Testis (tissue), 3 donors: ENCODE results near the gene RGS4. TPM values are rescaled to one million over a fixed set of nuclear protein-coding genes. Genes with fewer than 3 reads are reported as not detected.

ENCODE experiments used
- DNase-seq: peaks from one replicate; pipeline ENCODE4 v3.0.0-alpha.2; 2019
- H3K27ac ChIP-seq, 2 donors: fragments of 200-600 bp; sonication (generic); one replicate each; pipeline ENCODE4 v1.5.1; 2019
- H3K27me3 ChIP-seq: fragments of 200-600 bp; sonication (generic); one replicate; pipeline ENCODE4 v1.5.1; 2019
- H3K36me3 ChIP-seq: fragments of 200-600 bp; sonication (generic); one replicate; pipeline ENCODE4 v1.5.1; 2017; ENCODE audit warnings: low read depth; ENCODE audit errors: missing control alignments
- H3K4me1 ChIP-seq: fragments of 200-600 bp; sonication (generic); one replicate; pipeline ENCODE4 v1.5.1; 2019
- H3K4me3 ChIP-seq, 2 donors: fragments of 200-600 bp; sonication (generic); one replicate each; pipeline ENCODE4 v1.5.1; 2017 to 2019
- H3K9me3 ChIP-seq: fragments of 200-600 bp; sonication (generic); one replicate; pipeline ENCODE4 v1.5.1; 2017
- POLR2A ChIP-seq: fragments of 450-650 bp; IDR thresholded peaks from one replicate; pipeline ENCODE4 v1.6.1; 2017; ENCODE audit warnings: antibody characterized with exemption, mild to moderate bottlenecking, moderate library complexity
- WGBS, 2 donors: methylation state at CpG; one replicate each; pipeline ENCODE4 v1.1.5; 2018; 5-methylcytosine and 5-hydroxymethylcytosine counted together
- intact Hi-C: fragments of 100-400 bp; cut with DNase I; formaldehyde crosslinking; loops from one replicate; pipeline ENCODE4 v1.15.1; 2023; ENCODE audit warnings: low total_unique reads
- polyA plus RNA-seq: library from polyadenylated mRNA; stranded (reverse); fragments of 350-450 nt; fragmentation: Illumina TruSeq; extraction: RNeasy Lipid Tissue Mini Kit (QIAGEN cat#74804); gene quantifications from one replicate; pipeline ENCODE4 v1.2.3, GENCODE V29; 2014; ENCODE audit warnings: low read depth, low replicate concordance; ENCODE audit not compliant: insufficient read depth
- total RNA-seq, 2 donors: library from RNA; depleted of rRNA; stranded (reverse); fragments of >200 nt; gene quantifications; one replicate each; pipeline ENCODE4 v1.2.3, GENCODE V29; 2016
- TF ChIP-seq, protein P1 (sequence below), 3 experiments: fragments of 450-650 bp in 2 of 3; fragments of 200-600 bp in 1 of 3; sonication (generic) in 1 of 3; IDR thresholded peaks; one replicate each; pipeline ENCODE4 v1.5.1; 2016 to 2019; ENCODE audit warnings: antibody characterized with exemption in 3 of 3, mild to moderate bottlenecking in 2 of 3, moderate library complexity in 1 of 3

The RGS4 gene
- total and polyA plus RNA-seq, 3 donors from 2014 or later: 3.4 to 8.9 (median 3.5) TPM

DNA sequence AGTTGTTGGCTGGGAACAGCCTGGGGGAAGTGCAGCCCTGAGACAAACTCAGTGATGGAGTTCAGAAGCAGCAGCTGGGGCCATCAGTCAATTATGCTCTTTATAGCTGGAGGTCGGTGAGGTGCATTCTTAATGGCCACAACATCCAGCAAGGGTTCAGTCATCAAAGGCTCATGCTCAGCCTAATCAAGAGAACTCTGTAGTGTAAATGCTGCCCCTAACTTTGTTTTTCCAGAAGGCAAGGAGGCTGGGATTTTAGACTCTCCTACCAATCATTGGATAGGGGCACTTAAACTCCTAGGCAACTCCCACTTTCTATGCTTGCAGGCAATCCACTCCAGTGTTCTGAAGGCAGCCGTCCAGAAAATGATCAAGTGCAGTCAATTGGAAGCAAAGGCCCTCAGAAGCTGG, 15.0 kb upstream of the RGS4 start:
- Histone ChIP-seq H3K9me3 (no peaks in the 10 kb centered on the region), H3K4me1 (peaks cover 10% of the 10 kb centered on the region), H3K36me3 (no peaks in the 10 kb centered on the region), H3K27me3 (no peaks in the 10 kb centered on the region), H3K27ac (peak overlapping the region; percentile 31 to 44), H3K4me3 (no peak overlapping the region)
- WGBS, 2 donors: 65% methylated on average over 2 of the region's 2 CpGs
- intact Hi-C loops: no loop called here
- TF ChIP-seq, protein P1, sequence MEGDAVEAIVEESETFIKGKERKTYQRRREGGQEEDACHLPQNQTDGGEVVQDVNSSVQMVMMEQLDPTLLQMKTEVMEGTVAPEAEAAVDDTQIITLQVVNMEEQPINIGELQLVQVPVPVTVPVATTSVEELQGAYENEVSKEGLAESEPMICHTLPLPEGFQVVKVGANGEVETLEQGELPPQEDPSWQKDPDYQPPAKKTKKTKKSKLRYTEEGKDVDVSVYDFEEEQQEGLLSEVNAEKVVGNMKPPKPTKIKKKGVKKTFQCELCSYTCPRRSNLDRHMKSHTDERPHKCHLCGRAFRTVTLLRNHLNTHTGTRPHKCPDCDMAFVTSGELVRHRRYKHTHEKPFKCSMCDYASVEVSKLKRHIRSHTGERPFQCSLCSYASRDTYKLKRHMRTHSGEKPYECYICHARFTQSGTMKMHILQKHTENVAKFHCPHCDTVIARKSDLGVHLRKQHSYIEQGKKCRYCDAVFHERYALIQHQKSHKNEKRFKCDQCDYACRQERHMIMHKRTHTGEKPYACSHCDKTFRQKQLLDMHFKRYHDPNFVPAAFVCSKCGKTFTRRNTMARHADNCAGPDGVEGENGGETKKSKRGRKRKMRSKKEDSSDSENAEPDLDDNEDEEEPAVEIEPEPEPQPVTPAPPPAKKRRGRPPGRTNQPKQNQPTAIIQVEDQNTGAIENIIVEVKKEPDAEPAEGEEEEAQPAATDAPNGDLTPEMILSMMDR (IDR thresholded peaks at IDR 0.05): no peak
- no peak for TF ChIP-seq POLR2A
- peak; percentile 35 for DNase-seq

DNA sequence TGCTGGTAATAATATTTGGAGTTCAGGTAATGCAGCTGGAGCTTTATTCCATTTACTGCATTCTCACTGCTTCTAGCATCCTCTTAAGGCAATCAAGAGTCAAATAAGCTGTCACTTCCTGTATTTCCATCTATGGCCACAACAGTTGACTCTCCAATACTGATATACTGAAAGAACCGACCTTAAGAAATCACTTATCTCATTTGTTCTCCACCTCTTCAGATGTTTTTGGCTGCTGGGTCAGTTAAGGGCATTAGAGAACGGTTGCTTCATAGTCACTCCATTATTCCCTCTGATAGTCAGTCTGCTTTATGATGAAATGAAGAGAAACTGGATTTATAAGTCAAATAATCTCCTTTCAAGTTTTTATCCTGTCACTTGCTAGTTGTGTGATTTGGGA, 14.2 kb upstream of the RGS4 start:
- WGBS, 2 donors: 36 to 48% methylated on average over 2 of the region's 2 CpGs
- Histone ChIP-seq H3K4me1 (peaks cover 10% of the 10 kb centered on the region), H3K36me3 (no peaks in the 10 kb centered on the region), H3K27me3 (no peaks in the 10 kb centered on the region), H3K4me3 (no peak overlapping the region), H3K9me3 (no peaks in the 10 kb centered on the region), H3K27ac (peak overlapping the region in 1 of 2 donors; percentile 13)
- DNase-seq: no peak
- intact Hi-C loops: no loop called here
- TF ChIP-seq, protein P1 (IDR thresholded peaks at IDR 0.05): no peak
- no peak for TF ChIP-seq POLR2A

DNA sequence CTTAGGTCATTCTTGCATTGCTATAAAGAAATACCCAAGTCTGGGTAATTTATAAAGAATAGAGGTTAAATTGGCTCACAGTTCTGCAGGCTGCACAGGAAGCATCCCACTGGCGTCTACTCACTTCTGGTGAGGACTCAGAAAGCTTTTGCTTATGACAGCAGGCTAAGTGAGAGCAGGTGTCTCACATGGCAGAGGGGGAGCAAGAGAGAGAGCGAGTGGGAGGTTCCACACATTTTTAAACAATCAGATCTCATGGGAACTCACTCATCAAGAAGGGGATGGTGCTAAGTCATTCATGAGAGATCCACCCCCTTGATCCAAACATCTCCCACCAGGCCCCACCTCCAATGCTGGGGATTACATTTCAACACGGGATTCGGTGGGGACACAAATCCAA, 13.6 kb upstream of the RGS4 start:
- Histone ChIP-seq H3K27me3 (no peaks in the 10 kb centered on the region), H3K36me3 (no peaks in the 10 kb centered on the region), H3K27ac (no peak overlapping the region), H3K9me3 (no peaks in the 10 kb centered on the region), H3K4me1 (peaks cover 10% of the 10 kb centered on the region), H3K4me3 (no peak overlapping the region)
- no peak for DNase-seq
- intact Hi-C loops: no loop called here
- TF ChIP-seq POLR2A: no peak
- TF ChIP-seq, protein P1 (IDR thresholded peaks at IDR 0.05): no peak
- WGBS, 2 donors: 76 to 87% methylated on average over 4 of the region's 4 CpGs

DNA sequence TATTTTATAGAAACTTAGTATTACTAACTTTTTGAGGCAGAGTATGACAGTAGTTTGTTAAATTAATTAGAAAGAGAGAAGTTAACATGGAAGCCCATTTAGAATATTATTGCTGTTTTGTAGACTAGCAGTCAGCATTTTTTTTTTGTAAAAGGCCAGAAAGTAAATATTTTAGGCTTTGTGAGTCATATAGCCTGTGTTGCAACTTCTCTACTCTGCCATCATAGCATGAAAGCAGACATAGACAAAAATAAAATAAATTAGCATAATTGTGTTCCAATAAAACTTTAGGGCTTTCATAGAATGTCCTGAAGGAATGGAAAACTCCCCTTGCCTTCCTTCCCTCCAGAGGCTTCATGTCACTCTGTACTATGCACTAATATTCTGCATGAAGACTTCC, 12.3 kb upstream of the RGS4 start:
- no peaks in the 10 kb centered on the region for H3K27me3 ChIP-seq
- no peak overlapping the region for H3K27ac ChIP-seq
- no peaks in the 10 kb centered on the region for H3K36me3 ChIP-seq
- no peaks in the 10 kb centered on the region for H3K9me3 ChIP-seq
- no peak overlapping the region for H3K4me3 ChIP-seq
- TF ChIP-seq, protein P1 (IDR thresholded peaks at IDR 0.05): no peak
- TF ChIP-seq POLR2A: no peak
- no peak for DNase-seq
- peaks cover 10% of the 10 kb centered on the region for H3K4me1 ChIP-seq
- intact Hi-C loops: no loop called here

DNA sequence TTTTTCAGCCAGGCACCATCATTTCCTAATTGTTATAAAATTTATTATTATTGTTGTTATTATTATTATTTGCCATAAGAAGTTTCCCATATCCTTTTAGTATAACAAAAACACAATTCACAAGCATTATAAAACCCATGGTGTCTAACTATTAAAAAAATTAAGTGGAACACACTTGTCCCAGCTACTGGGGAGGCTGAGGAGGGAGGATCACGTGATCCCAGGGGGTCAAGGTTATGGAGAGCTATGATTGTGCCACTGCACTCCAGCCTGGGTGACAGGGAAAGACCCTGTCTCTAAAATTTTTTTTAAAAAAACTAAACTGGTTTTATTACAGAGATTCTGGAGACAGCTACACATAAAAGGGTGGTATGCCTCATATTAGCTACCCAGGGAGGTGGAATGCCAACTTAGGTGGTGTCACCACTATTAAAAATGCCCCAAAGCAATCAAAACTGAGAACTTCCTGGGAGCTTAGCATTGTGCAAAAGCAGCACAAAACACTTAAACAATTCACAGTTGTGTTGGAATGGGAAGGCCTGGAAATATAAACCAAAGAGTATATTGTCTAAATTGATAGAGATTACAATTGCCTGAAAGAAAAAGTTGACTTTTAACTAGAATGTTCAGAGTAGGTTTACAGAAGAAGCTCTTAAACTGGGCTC, 8.7 kb upstream of the RGS4 start:
- DNase-seq: no peak
- Histone ChIP-seq H3K27me3 (no peaks in the 10 kb centered on the region), H3K4me1 (no peaks in the 10 kb centered on the region), H3K4me3 (no peak overlapping the region), H3K36me3 (no peaks in the 10 kb centered on the region), H3K27ac (no peak overlapping the region), H3K9me3 (no peaks in the 10 kb centered on the region)
- TF ChIP-seq, protein P1 (IDR thresholded peaks at IDR 0.05): no peak
- no peak for TF ChIP-seq POLR2A
- intact Hi-C loops: no loop called here
- 87 to 100% methylated on average over 1 of the region's 1 CpG for WGBS, 2 donors
